SK-N-SH treated with all-trans-retinoic acid at 6 μM for 48 hours (cell line): ENCODE data around the gene MARCHF9.

Experiments used
- BACH2 ChIP-seq: fragments of 250-450 bp; sonication (Bioruptor Pico); IDR thresholded peaks from 2 replicates; pipeline ENCODE4 v1.9.0; 2021; ENCODE audit warnings: mild to moderate bottlenecking, borderline replicate concordance
- CREB5 ChIP-seq: fragments of 250-450 bp; sonication (Bioruptor Pico); IDR thresholded peaks from 2 replicates; pipeline ENCODE4 v1.5.1; 2020; ENCODE audit warnings: low read depth, mild to moderate bottlenecking, moderate library complexity
- ESRRG ChIP-seq: fragments of 250-450 bp; sonication (Bioruptor Pico); IDR thresholded peaks from 2 replicates; pipeline ENCODE4 v1.6.1; 2021; ENCODE audit warnings: mild to moderate bottlenecking
- PATZ1 ChIP-seq: fragments of 250-450 bp; sonication (Bioruptor Pico); IDR thresholded peaks from 2 replicates; pipeline ENCODE4 v1.8.0; 2020; ENCODE audit warnings: mild to moderate bottlenecking, moderate library complexity, borderline replicate concordance
- POU6F1 ChIP-seq: fragments of 250-450 bp; sonication (Bioruptor Pico); IDR thresholded peaks from 2 replicates; pipeline ENCODE4 v1.8.0; 2021; ENCODE audit warnings: low read depth, mild to moderate bottlenecking, moderate library complexity, borderline replicate concordance
- SNAI2 ChIP-seq: fragments of 250-450 bp; sonication (Bioruptor Pico); IDR thresholded peaks from 2 replicates; pipeline ENCODE4 v1.5.0; 2020; ENCODE audit warnings: mild to moderate bottlenecking, moderate library complexity
- TCF4 ChIP-seq: fragments of 250-450 bp; sonication (Bioruptor Pico); IDR thresholded peaks from 2 replicates; pipeline ENCODE4 v1.8.0; 2021; ENCODE audit warnings: mild to moderate bottlenecking, moderate library complexity, borderline replicate concordance
- TOX ChIP-seq: fragments of 250-450 bp; sonication (Bioruptor Pico); IDR thresholded peaks from 2 replicates; pipeline ENCODE4 v1.8.0; 2021; ENCODE audit warnings: mild to moderate bottlenecking, moderate library complexity, borderline replicate concordance
- TSHZ2 ChIP-seq: fragments of 250-450 bp; sonication (Bioruptor Pico); IDR thresholded peaks from 2 replicates; pipeline ENCODE4 v1.5.0; 2020; ENCODE audit warnings: mild to moderate bottlenecking, moderate library complexity
- ZFP3 ChIP-seq: fragments of 250-450 bp; sonication (Bioruptor Pico); IDR thresholded peaks from 2 replicates; pipeline ENCODE4 v1.5.0; 2020; ENCODE audit warnings: mild to moderate bottlenecking, moderate library complexity
- ZFP30 ChIP-seq: fragments of 450-650 bp; formaldehyde crosslinking; IDR thresholded peaks from 2 replicates; pipeline ENCODE4 v1.5.0; 2022; ENCODE audit warnings: mild to moderate bottlenecking, moderate library complexity
- ZNF565 ChIP-seq: fragments of 450-650 bp; formaldehyde crosslinking; conservative IDR thresholded peaks from 2 replicates; pipeline ENCODE4 v1.5.0; 2020; ENCODE audit warnings: low read depth, mild to moderate bottlenecking, moderate library complexity
- ZNF70 ChIP-seq: fragments of 450-650 bp; formaldehyde crosslinking; IDR thresholded peaks from 2 replicates; pipeline ENCODE4 v1.5.0; 2020; ENCODE audit warnings: mild to moderate bottlenecking, moderate library complexity
- ZNF8 ChIP-seq: fragments of 450-650 bp; formaldehyde crosslinking; IDR thresholded peaks from 2 replicates; pipeline ENCODE4 v1.5.0; 2020; ENCODE audit warnings: mild to moderate bottlenecking, moderate library complexity

- TF ChIP-seq TSHZ2 (CRISPR knock-in tag) (no peak), ZFP30 (CRISPR knock-in tag) (no peak), CREB5 (CRISPR knock-in tag) (no peak), ZNF70 (CRISPR knock-in tag) (no peak), POU6F1 (CRISPR knock-in tag) (no peak), ZNF8 (CRISPR knock-in tag) (no peak), ZNF565 (CRISPR knock-in tag) (no peak), SNAI2 (CRISPR knock-in tag) (no peak), ZFP3 (CRISPR knock-in tag) (no peak), PATZ1 (CRISPR knock-in tag) (no peak), TCF4 (CRISPR knock-in tag) (no peak), TOX (CRISPR knock-in tag) (no peak), ESRRG (no peak), BACH2 (CRISPR knock-in tag) (no peak)
These were observed 21.9 kb upstream of the MARCHF9 start for GRCh38 chr12:57732726-57733593.
